Hematopoietic multipotent progenitor cell treated with erythropoietin and hydrocortisone succinate and interleukin-3 and kit ligand, for 8 days (in vitro differentiated cells): ENCODE data around the gene FAM241A.
"Not testable (repeated sequence)": the region's sequence is repeated elsewhere in the genome, so short reads cannot be mapped to it uniquely, and the experiment has no call there.

ENCODE experiments used
- DNase-seq: peaks from one replicate; pipeline ENCODE4 v3.0.0-alpha.2; 2015

FAM241A gene

GRCh38 chr4:112175840-112176239 is 30.6 kb downstream of the FAM241A start:
- no peak for DNase-seq

- DNase-seq: no peak
These were observed 31.3 kb downstream of the FAM241A start for GRCh38 chr4:112176596-112176995.

- DNase-seq: not testable (repeated sequence)
These were observed 33.5 kb downstream of the FAM241A start for GRCh38 chr4:112178741-112179140.

- no peak for DNase-seq
These were observed 36.2 kb downstream of the FAM241A start for GRCh38 chr4:112181358-112182000.

DNA sequence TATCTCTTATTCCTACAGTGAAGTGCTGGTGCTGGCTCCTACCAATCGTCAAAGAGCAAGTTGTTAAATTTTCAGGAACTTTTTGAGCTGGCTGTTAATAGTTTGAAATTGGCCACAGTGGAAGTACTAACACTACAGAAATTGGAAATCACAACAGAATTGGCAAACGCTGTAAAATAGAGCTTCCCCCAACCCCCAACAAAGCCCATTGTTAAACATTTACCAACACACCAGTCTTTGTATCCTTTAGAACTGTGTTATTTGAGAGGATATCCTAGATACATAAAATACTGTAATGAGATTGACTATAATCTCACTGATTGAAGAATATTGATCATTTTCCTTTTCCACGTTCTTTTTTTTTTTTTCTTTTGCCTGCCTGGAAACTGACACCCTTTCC is 37.4 kb downstream of the FAM241A start:
- DNase-seq: no peak

DNA sequence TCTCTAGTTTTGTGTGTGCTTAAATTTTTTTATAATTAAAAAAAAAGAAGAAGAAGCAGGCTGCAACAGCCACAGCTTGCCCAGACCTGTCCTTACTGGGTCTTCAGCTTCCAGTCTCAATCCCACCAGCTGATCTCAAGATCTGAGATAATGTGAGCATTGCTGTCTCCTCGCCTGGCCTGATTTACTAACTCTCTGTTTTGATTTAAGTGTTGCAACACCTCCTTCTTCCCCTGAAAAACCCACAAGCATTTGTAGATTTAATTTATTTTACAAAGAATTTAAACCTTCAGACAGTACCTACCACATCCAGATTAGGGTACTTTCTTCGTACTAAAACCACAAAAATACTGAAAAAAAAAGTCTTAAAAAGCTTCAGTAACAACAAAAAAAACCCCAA is 38.0 kb downstream of the FAM241A start:
- DNase-seq: no peak

DNA sequence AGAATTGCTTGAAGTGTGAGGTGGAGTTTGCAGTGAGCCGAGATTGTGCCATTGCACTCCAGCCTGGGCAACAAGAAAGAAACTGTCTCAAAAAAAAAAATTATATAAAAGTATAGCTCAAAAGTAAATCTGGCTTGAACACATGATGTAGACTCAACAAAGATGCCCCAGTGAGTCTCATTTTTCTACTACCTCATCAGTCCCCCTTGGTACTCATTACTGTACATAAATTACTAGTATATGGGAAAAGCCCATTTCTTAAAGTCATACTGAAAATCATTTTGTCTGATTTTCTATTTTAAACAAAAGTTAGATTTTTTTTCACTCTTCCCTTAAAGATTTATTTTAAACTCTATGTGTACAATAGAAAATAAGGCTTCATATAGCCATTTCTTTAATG is 39.2 kb downstream of the FAM241A start:
- DNase-seq: no peak

GRCh38 chr4:112185334-112185733 is 40.1 kb downstream of the FAM241A start:
- DNase-seq: no peak

- no peak for DNase-seq
These were observed 40.8 kb downstream of the FAM241A start for GRCh38 chr4:112185740-112186670.

DNA sequence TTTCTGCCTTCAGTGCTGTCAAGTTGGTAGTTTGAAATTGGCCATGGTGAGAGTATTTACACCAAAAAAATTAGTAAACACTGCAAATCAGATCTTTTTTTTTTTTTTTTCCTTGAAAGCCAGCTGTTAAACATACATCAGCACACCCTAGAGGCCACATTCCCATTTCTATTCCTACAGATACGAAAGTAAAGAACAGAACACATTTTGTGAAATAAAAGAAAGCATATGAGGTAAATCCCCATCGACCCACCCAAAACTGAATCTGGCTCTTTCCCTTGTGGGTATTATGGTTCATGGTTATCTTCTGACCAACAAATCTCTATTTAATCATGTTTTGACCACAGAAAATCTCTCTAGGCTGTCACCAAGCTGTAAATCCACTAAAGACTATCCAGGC is 44.5 kb downstream of the FAM241A start:
- DNase-seq: no peak

DNA sequence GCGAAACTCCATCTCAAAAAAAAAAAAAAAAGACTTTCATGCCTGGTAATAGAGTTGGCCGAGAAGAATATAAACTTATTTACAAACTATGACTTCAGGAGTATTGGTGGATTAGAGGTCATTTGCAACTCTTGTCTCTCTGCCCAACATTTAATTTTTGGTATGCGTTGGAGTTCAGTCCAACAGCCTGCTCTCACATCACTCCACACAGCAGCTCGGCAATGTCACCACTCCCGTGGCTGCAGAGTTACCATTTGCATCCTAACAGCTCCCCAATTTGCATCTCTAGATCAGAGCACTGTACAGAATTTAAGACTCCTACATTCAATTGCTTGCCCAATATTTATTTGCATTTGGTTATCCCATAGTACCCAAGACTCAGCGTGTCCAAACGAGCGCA is 45.4 kb downstream of the FAM241A start:
- no peak for DNase-seq

DNA sequence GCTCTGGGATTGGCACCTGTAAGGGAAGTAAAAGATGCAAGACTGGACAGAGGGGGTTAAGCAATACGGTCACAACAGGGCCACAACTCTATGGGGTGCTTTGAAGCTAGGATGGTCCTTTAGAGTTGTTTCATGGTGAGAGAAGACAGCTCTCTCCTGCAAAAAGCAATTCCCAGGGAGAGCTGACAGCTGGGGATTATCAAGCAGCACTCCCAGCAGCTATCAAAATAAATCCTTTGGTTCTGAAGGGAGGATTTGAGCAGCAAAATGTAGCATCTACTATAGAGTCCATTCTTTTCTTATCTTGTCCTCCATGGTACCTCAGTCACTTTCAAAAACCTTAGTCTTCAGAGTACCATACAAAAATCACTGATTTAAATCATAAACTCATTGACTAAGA is 51.2 kb downstream of the FAM241A start:
- no peak for DNase-seq

DNA sequence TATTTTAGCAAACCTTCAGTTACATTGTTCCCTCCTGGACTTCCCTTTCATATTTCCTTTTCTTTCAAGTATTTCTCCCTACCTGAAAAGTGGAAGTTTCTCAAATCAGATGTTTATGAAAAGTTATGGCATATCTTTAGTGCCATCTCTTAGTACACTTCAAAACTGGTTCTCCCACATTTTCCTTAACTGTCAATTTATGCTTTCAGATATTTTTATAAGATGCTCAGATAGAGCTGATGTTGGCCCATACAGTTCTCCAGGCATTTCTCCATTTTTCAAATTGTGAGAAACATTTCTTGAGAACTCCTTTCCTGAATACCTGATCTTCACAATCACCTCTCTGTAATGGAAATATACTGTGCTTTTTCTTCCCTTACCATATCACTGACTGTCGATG is 53.8 kb downstream of the FAM241A start:
- no peak for DNase-seq

DNA sequence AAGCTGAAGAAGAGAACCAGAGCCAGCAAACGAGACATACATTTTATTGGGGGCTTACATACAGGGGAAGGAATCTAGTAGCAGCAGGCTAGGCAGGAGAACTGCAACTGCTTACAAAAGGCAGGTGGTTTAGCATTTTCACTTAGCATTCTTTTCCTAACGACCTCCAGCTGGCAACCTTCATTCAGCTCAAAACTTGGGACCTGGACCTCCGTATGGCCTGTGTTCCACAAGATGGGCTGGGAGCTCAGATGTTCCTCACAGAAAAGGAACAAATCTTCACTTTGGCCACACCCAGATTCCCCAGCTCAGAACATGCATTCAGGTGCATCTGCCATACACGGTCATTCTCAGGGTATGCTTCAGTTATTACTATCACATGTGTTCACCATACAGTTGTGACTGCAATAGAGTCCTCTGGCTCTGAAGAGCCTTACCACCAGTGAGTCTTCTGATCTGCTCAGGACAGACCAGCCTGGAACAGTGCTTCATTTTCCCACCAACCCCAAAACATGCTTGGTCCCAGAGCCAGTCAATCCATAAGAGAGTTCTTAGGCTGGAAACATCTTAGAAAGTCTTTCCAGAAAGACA is 56.8 kb downstream of the FAM241A start:
- no peak for DNase-seq

GRCh38 chr4:112203593-112203992 is 58.3 kb downstream of the FAM241A start:
- DNase-seq: no peak

- no peak for DNase-seq
These were observed 61.2 kb downstream of the FAM241A start for GRCh38 chr4:112206431-112206830.

DNA sequence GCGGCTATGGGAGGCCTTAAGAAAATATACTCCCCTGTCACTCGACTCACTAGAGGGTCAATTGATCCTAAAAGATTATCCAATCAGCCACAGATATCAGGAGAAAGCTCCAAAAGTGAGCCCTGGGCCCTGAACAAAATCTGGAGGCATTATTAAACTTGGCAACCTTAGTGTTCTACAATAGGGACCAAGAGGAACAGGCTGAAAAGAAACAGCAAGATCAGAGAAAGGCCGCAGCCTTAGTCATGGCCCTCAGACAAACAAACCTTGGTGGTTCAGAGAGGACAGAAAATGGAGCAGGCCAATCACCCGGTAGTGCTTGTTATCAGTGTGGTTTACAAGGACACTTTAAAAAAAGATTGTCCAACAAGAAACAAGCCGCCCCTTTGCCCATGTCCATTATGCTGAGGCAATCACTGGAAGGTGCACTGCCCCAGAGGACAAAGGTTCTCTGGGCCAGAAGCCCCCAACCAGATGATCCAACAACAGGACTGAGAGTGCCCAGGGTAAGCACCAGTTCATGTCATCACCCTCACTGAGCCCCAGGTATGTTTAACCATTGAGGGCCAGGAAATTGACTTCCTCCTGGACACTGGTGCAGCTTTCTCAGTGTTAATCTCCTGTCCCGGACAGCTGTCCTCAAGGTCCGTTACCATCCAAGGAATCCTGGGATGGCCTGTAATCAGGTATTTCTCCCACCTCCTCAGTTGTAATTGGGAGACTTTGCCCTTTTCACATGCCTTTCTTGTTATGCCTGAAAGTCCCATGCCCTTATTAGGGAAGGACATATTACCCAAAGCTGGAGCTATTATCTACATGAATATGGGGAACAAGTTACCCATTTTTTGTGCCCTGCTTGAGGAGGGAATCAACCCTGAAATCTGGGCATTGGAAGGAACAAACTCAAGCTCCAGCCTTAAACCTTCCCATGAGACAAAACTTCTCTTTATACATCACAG is 63.2 kb downstream of the FAM241A start:
- not testable (repeated sequence) for DNase-seq

DNA sequence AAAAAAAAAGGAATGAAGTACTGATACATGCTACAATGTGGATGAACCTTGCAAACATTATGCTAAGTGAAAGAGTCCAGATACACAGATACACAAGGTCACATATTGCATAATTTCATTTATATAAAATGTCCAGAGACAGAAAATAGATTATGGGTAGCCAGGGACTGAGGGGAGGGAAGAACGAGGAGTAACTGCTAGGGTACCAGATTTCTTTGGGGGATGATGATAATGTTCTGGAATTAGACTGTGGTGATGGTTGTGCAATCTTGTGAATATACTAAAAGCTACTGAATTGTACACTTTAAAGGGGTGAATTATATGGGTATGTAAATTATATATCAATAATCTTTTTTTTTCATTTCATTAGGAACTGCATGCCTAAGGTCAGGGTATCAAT is 65.5 kb downstream of the FAM241A start:
- no peak for DNase-seq

- DNase-seq: no peak
These were observed 67.8 kb downstream of the FAM241A start for GRCh38 chr4:112213091-112213490.

- no peak for DNase-seq
These were observed 68.6 kb downstream of the FAM241A start for GRCh38 chr4:112213856-112214255.

DNA sequence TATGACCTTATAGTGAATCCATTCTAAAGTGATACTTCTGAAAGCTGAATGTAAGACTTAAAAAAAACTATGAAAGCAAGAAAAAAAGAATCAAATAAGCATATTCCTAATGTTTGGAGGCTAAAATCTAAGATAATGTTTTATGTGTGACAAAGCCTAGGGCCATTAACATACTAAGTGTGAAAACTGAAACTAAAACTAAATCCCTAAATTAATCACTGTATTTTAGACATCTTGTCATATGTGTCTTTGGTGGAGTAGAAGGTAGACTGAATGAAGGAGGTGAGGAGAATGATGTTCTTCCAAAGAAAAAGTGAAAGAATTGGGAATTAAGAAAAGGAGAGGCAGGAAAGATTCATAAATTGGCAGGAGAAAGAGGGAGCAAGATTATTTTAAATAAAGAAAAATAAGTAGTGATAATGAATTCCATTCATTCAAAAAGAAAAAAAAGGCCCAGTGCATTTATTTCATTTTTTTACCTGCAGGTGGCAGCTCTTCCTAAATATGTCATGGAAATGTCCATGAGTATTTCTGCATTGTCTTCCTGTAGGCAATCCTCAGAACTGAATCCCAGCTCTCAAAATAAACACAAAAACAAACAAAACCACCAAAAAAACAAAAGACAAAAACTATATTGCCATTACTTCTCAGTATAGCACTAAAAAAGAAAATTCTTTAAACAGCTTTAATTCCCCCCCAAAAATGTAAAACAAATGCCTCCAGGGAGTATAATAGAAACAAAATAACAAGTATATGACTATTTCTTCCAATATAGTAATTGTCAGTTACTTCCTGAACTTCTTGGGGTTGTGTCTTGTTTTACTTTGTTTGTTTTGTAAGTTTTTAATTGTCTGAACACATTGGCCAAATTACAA is 69.4 kb downstream of the FAM241A start:
- peak; percentile 62 for DNase-seq
